NCI-H82 (cell line): ENCODE results near the gene RNF123.

Source experiments
- DNase-seq: peaks from one replicate; lab custom pipeline; 2025; lab: John Stamatoyannopoulos, UW

Gene RNF123

GRCh38 chr3:49750056-49750455 lies 60.7 kb downstream of the RNF123 start:
- DNase-seq, result no peak

GRCh38 chr3:49751501-49751900 lies 62.1 kb downstream of the RNF123 start:
- no peak for DNase-seq

DNA sequence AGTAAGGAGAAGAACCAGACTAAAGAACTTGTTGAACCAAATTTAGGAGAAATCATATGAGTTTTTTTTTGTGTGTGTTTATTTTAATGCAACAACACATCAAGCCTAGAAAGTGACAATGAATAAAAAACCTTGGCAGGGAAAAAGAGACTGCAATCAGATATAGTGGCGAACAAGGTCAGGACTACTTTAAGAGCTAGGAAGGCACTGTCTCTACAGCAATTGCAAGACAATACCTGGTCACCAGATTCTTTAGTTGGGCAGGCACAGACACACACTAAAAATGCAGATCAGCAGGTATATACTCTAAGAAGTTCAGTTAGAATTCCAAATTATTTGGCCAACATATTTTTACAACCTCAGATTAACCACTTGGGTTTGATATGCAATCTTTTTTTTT lies 65.2 kb downstream of the RNF123 start:
- DNase-seq, result no peak

GRCh38 chr3:49756036-49756435 lies 66.7 kb downstream of the RNF123 start:
- no peak for DNase-seq

- no peak for DNase-seq
Measured at GRCh38 chr3:49757197-49757596, 67.8 kb downstream of the RNF123 start.

- DNase-seq, result no peak
Measured at GRCh38 chr3:49759226-49759625, 69.9 kb downstream of the RNF123 start.

DNA sequence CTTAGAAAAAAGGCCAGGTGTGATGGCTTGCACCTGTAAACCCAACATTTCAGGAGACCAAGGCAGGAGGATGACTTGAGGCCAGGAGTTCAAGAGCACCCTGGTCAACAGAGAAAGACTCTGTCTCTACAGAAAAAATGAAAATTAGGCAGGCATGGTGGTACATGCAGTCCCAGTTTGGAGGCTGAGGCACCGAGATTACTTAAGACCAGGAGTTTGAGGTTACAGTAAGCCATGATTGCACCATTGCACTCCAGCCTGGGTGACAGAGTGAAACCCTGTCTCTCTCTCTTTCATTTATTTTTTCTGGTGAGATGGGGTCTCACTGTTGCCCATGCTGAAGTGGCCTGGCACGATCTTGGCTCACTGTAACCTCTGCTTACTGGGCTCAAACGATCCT lies 72.3 kb downstream of the RNF123 start:
- no peak for DNase-seq

DNA sequence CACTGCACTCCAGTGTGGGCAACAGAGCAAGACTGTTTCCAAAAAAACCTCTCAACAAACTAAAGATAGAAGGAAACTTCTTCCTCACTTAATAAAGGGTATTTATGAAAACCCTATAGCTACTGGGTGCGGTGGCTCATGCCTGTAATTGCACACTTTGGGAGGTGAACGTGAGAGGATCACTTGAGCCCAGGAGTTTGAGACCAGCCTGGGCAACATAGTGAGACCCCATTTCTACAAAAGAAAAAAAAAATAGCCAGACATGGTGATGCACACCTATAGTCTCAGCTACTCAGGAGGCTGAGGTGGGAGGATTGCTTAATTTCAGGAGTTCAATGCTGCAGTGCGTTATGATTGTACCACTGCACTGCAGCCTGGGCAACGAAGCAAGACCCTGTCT lies 74.6 kb downstream of the RNF123 start:
- DNase-seq, result no peak

DNA sequence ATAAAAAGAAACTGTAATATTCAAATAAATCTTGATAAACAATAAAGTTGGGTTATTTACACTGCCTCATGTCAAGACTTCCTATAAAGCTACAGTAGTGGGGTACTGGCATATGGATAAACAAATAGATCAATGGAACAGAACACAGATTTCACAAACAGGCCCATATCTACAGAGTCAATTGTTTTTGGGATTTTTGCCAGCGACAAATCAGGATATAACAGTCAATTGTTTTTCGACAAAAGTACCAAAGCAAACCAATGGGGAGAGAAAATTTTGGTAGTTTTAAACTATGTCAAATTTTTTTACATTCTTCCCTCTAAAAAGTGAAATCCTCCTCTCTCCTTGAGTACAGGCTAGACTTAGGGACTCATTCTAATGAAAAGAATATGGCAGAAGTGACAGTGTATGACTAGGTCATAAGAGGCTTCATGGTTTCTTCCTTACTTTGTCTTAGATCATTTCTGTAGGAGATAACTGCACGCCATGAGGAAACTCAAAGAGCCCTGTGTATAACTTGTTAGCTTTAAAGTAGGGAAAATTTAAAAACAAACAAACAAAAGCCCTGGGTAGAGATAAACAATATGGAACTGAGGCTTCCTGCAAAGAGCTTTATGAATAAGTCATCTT lies 80.0 kb downstream of the RNF123 start:
- DNase-seq, result no peak

DNA sequence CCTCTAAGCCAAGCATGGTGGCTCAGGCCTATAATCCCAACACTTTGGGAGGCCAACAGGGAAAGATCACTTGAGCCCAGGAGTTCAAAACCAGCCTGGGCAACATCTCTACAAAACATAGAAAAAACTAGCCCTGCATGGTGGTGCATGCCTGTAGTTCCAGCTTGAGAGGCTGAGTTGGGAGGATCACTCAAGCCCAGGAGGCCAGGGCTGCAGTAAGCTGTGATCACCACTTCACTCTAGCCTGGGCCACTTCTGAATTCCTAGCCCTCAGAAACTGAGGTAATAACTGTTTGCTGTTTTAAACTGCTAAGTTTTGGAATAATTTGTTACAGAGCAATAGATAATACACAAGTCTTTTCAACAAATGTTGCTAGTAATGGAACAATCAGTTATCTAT lies 80.6 kb downstream of the RNF123 start:
- DNase-seq, result no peak
